COLO829 (cell line): Measurements from ENCODE around the gene TSPAN14.
"Not testable (repeated sequence)": the region's sequence is repeated elsewhere in the genome, so short reads cannot be mapped to it uniquely, and the experiment has no call there.

ENCODE experiments used
- DNase-seq: peaks from one replicate; pipeline ENCODE4 v3.0.0; 2012; ENCODE audit warnings: low spot score

Gene TSPAN14

DNA sequence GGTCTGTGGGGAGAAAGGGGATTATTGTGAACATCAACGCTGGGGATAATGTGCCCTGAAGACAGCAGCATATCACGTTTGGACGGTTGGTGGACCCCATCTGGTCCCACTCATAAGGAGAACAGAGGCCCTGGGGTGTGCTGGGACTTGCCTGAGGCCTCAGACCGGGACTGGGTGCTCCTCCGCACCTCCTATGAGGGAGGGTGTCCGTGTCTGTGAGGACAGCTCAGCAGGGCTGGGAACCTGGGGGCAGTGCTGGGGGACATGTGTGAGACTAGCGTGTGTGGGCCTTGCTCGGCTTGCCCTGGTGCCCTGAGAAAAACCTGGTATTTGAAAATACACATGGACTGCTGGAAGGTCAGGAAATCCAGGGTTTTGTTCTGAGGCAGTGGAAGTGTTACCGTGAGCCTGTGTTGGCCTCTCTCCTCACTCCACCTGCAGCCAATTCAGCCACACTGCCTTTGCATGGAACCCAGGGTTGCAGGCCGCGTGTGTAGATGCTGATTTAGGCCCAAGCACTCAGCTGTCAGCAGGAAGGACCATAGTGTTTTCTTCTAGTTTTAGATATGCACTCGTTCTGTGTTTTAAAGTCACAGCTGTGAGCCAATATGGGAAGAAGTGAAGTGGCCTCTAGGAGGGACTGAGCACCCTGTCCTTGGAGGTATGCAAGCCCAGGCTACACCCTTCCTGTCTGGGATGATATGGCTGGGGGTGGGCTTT is 70.2 kb downstream of the TSPAN14 start:
- DNase-seq: no peak

DNA sequence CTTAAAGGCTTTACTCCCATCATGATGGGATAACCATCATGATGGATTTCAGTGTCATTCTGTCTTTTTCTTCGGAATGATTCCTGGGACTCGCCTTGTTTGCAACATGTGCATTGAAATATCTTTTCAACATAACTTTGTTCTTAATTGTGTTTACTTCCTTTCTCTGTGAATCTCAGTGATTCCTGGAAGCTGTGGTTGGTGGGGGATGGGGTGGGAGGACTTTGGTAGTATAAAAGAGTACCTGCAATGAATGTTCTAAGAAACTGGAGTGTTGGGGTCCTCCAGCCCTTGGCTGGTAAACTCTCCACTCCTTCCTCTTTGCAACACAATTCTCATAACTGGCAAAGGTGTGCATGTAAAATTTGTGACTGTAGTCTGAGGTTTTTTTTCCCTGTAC is 72.1 kb downstream of the TSPAN14 start:
- DNase-seq: no peak

DNA sequence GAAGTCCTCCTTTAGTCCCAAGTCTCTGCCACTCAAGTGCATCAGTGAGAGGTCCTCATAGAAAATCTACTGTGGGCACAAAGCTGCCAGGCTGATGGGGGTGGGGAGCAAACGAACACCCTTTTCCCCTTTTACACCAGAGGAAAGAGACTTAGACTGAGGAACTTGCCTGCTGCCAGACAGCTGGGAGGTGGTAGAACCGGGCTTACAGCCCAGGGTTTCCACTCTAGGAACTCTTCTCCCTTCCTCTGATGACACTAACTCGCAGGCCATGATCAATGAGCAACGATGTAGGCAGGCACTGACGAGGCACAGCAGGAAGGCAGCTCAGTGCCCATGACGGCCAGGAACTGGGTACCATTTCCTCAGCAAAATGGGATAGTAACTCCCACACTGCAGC is 72.6 kb downstream of the TSPAN14 start:
- DNase-seq: no peak

DNA sequence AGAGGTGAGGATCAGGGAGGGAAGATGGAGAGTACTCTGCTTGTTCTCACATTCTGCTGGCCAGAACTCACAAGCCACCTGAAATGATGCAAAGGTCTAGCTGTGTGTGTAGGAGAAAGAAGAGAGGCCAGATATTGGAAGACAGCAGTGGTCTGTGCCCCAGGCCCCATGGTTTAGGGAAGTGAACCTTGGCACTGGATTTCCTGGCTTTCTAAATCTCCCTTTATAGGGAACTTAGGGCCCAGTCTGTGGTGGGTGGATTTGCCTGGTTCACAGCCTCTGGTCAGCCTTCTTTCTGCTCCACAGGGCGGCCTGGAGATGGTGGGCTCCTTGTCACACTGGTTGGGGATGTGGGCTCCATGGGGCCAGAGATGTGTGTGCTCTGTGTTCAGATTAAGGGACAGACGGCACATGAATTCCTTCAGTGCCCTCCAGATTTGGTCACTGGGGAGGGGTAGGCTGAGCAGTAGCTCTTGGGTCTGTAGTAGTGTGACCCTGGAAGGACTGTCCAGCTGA is 74.1 kb downstream of the TSPAN14 start:
- no peak for DNase-seq

DNA sequence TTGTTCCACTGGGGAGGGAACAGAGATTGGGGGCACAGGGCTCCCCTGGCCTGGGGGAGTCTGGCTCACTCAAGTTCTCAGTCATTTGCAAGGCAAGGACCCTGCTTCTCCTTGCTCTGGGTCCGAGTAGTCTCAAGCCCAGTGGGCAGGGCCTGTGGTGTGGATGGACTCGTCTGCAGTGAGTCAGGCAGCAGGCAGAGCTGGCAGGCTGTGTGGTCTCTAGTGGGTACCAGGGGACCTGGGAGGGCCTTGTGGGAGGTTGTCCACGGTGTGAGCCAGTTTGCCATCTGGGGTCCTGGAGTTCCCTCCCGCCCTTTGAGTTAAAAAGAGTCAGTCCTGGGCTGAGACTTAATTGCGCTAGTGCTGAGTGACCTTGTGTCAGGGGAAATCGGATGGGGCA is 74.8 kb downstream of the TSPAN14 start:
- DNase-seq: no peak

DNA sequence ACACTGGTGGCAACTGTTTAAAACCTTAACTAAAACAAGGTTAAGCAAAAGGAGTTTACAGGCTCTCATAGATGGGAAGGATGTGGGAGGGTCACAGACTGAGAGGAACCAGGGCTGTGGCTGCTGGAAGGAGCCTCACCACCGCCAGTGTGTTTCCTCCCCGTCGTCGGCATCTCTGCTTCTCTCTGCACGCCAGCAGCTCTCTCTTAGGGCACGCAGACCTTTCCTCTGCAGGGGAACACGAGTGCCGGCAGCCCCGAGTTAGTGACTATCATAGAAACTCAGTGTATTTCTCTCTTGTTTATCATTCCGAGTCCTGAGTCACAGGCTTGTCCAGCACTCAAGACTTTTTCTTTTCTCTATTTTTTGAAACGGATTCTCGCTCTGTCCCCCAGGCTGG is 75.5 kb downstream of the TSPAN14 start:
- DNase-seq: no peak

DNA sequence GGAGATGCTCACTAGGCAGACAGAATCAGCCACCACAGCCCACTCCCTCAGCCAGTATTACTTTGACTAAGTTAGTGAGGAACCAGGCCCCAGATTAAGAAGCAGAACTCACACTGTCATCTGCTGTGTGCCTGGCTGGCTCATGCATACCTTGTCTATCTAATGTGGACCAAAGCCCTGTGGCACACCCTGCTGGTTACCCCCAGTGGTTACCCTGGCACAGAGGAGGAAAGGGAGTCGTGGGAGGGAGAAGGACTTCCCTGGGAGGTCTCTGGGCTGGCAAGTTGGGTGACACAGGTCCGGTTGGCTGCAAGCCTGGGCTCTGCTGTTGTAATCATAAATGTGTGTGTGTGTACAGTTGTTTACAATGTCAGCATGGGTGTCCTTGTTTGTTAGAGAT is 76.1 kb downstream of the TSPAN14 start:
- no peak for DNase-seq

DNA sequence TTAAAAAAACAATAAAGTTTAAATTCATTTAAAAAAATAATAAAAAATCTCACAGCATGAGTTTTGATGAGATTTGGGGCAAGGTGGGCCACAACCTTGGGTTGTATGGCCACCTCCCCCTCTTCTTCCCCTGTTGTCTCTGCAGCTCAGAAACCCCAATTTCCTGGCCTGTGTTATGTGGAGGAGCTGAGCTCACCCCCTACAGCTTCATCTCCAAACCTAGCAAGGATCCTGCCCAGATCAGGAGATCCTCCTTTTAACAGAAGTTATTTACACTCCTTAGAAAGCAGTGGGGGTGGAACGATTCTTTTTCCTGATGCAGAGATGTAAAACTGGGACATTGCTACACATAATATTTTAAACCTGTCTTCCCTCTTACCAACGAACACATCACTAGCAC is 76.7 kb downstream of the TSPAN14 start:
- no peak for DNase-seq

DNA sequence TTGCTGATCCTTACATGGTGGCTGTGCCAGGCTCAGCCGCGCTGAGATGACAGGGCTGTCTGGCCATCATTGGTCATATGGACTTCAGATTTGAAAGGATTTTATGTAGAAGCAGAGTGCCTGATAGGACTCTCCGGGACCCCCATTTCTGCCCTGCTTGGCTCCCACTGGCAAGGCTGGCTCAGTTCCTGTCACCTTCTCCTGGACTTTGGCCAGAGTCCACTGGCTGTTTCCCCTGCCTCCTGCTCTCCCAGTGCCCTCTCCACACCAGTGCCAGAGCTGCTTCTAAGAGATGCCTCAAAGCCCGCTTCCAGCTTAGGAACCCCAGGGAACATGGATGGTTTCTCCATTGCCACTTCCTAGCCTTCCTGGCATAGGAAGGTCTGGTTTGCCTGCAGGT is 78.5 kb downstream of the TSPAN14 start:
- no peak for DNase-seq

DNA sequence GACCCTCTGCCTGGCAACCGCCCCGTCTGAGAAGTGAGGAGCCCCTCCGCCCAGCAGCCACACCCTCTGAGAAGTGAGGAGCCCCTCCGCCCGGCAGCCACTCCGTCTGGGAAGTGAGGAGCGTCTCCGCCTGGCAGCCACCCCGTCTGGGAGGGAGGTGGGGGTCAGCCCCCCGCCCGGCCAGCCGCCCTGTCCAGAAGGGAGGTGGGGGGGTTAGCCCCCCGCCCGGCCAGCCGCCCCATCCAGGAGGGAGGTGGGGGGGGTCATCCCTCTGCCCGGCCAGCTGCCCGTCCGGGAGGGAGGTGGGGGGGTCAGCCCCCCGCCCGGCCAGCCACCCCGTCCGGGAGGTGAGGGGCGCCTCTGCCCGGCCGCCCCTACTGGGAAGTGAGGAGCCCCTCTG is 79.9 kb downstream of the TSPAN14 start:
- not testable (repeated sequence) for DNase-seq

DNA sequence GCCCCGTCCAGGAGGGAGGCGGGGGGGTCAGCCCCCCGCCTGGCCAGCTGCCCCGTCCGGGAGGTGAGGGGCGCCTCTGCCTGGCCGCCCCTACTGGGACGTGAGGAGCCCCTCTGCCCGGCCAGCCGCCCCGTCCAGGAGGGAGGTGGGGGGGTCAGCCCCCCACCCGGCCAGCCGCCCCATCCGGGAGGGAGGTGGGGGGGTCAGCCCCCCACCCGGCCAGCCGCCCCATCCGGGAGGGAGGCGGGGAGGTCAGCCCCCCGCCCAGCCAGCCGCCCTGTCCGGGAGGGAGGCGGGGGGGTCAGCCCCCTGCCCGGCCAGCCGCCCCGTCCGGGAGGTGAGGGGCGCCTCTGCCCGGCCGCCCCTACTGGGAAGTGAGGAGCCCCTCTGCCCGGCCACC is 80.5 kb downstream of the TSPAN14 start:
- DNase-seq: not testable (repeated sequence)

DNA sequence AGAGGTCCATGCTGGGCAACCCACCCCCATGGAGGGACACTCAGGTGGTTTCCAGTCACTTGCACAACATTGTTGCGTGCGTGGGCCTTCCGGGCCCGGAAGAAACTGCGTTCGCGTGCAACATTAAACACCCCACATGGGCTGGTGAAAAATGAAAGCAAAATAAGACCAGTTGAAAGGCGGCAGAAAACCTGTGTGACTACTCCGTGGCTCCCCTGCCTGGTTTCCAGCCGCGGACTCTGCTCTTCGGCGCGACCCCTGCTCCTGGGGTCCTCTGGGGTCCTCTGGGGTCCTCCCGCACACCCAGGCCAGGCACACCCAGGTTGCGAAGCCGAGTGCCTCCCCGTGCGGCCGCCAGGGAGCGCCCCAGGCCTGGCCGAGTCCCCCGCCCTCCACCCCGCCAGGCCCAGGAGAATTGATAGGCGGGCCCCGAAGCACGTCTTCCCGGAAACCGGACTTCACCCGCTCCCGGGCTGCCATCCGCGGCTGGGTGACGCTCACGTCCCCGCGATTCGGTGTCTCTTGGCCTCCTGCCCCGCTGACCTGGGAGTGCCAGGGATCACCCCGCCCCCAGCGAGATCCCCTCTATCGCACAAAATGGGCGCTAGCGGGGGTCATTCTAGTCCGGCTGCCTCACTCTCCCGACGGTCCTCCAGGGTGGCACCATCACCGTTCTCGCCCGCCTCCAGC is 81.7 kb downstream of the TSPAN14 start:
- peak; percentile 58 for DNase-seq

DNA sequence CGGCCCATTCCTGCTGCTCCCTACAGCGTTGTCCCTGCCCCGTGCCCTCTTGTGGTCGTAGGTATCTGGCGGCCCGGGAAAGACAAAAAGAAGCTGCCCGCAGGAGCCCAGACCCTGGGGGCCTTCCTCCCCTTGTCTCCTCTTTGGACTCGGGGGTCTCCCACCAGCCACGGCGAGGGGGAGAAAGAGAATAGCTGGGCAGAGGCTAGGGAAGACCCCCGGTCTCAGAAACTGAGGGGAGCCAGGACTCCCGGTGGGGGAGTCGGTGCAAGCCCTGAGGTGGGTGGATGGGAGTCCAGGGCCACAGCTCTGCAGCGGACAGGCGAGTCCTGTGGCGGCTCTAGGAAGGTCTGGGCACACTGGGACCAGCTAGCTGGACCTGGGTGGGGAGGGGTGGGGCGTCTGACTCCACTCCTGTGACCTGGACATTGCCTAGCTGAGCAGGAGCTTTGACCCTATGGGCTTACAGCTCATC is 82.3 kb downstream of the TSPAN14 start:
- no peak for DNase-seq

DNA sequence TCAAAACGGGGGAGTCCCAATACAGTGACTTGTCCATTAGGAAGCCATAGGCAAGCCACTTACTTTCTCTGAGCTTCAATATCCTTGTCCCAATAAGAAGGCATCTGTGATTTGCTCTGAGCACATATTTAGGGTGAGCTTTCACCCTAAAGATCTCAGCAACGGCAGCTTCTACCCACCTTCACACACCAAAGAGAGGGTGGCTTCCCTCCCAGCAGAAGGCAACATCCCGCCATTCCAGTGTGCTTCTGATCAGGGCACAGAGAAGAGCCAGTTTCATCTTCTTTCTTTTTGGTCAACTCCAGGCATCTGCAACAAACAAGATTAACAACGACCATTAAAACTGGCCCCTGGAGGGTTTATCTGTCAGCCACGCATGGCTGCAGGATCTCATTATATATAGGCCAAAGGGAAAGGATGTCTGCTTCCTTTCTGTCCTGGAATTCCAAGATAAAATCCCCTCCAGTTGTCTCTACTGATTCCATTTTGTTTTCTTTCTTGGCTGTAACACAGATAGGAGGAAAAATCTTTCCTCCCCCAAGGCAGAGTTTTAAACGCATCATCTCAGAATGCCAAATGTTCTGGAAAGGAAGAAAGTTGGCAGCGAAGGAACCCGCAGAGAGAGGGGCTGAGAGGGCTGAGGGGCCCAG is 83.1 kb downstream of the TSPAN14 start:
- DNase-seq: no peak

DNA sequence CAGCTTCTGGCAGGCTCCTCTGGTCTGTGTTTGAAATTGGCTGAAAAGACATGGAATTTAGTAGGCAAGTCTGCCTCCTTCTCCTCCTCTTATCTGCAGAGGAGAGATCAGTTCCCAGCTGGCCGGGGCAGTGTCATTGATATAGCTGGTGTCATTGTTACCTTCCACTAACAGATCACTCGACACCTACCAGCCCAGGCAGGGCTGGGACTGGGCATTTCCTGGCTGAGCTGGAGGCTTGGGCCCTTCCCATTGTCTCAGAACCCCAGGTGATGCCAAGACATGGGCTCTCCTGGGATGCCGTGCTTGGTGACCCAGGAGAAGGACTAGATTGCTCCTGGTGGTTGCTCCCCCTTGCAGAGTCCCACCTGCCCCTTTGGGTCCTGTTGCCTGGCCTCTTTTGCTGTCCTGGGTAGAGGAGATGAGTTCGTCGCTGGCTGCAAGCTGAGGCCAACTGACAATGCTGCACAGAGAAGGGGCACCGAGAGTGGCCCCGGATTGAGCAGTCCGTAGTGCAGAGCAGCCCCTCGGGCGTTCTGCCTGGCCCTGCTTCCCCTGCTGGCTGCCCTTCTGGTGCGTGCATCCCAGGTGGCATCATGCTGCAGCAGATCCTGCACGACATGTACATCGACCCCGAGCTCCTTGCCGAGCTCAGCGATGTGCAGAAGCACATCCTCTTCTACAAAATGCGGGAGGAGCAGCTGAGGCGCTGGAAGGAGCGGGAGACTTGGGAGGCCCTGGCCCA is 83.8 kb downstream of the TSPAN14 start, which contains the start of gene SH2D4B:
Gene SH2D4B (plus strand): TSS at position 167 of the 745 bp plus-strand sequence. CDS start 430 bp downstream, at position 597.
- no peak for DNase-seq

DNA sequence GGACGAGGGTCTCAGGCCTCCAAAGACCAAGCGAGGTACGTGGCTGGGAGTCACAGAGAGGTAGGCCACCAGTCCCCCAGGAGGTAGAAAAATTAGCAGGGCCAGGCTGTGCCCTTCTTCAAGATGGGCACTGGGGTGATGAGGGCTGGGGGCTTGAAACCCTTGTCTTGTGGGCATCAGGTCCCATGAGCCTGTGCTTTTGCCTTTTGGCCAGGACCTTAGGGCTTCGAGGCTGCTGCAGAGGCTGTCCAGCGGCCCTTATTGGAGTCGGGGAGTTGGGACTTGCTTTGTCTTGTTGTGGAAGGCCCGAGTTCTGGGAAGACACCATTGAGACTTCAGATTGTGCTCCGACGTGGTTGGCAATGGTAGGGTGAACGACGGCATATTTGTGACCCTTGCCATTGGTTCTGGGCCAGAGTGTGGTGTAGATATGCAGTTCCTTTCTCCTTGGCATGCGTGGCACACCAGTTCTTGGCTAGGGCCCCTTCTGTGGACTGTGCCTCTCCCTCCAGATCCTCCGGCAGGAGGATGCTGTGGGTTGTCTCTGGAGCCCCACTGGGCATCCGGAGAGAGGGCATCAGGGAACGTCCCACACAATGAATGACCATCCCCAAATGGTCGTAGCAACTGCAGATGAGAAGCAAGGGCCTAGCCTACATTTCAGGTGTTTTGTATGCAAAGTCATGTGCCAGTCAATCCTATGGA is 84.5 kb downstream of the TSPAN14 start:
- no peak for DNase-seq

DNA sequence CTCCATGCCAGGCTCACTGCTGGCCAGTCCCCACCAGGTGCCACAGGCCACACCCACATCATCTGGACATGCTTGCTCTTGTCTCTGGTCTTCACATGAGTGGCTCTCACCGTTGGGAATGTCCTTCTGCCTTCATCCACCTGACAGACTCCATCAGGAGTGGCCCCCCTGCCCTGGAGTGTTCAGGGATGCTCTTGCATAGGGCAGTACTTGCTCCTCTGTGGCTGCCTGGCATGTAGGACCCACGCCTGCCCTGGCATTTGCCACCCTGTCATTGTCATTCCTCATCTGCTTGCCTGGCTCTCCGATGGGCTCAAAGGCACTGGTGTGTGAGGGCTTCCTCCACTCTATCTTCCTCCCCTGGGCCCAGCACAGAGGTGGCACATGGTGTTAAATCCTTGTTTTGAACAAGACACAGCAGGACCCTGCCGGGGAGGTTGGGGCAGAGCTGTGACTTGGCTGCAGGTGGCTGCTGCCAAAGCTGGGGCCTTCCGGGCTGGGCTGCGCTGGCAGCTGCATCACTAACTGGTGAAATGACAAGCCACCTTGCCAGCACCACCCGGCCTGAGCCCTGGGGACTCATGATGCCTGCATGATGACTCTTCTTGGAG is 85.4 kb downstream of the TSPAN14 start:
- no peak for DNase-seq

DNA sequence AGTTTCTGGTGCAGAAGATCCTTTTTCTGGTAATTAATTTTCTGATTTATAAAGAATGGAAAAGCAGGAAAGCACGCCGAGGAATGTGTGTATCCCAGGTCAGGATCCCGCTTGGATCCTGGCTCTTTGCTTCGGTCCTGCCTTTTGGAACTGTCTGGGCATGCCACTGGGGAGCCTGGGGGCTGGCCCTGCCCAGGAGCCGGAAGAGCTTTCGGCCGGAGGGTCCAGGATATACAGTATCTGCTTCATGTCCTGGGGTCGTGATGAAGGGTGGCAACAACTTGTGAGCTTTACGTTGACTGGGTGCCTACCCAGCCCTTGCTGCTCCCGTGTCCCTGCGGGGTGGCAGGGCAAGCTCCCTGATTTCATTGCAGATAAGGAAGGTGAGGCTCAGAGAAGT is 86.0 kb downstream of the TSPAN14 start:
- no peak for DNase-seq

DNA sequence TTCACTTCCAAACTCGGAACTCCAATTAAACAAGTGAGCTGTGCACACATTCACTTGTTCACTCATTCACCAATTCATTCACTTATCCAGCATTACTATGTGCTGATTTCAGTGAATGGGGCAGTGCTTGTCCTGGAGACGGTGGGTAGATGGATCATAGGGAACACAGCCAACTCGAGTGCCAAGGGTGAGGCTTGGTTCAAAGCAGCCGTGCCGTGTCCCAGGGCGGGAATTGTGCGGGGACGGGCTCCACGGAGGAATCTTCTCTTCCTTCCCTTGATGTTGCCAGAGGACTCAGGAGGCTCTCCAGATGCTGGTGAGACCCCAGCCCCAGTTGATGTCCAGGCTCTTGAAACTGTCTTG is 86.5 kb downstream of the TSPAN14 start:
- DNase-seq: no peak

DNA sequence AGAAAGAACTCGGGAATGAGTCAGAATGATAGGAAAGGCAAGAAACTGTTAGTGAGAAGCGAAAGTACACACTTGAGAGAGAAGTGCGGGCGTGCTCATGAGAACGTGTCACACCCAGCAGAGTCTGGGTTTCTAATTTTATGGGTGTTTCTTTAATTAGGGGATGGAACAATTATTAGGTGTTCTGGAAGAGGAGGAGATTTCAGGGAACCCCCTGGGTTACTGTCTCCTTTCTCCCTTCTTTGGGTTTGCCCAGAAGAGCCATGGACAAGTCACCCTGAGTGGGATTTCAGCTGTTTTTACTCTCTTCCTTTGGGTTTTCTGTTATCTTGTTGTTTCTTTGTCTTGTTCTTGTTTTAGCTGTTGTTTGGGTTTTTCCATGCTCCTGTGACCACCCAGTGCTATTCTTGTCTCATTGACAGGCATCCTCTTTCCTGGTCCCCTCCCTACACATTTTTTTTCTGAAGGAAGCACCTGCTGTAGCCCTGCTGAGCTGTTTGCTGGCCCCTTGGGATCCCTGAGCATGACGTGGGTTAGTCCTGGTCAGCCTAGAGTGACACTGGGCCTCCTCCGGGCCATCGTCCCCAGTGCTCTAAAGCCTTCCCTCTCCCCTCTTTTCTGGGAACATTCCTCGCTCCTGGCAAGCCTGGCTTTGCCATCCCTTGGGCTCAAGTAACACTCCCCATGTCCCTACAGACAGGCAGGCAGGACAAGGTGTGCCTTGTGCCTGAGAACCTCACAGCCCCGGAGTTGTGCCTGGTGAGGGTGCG is 87.1 kb downstream of the TSPAN14 start:
- no peak for DNase-seq
